Left lobe of liver (tissue), 2 donors: ENCODE measurements around the gene MT1HL1. TPM values are rescaled to one million over a fixed set of nuclear protein-coding genes. Genes with fewer than 3 reads are reported as not detected.

Experiments used
- ATAC-seq: fragments of 200-7000 bp; cut with Tn5 transposase; one replicate; pipeline ENCODE4 v1.9.1; 2020; ENCODE audit warnings: mild to moderate bottlenecking, moderate library complexity
- DNase-seq: peaks from one replicate; pipeline ENCODE4 v3.0.0-alpha.2; 2020; ENCODE audit warnings: low spot score
- total RNA-seq: library from RNA; stranded (reverse); gene quantifications from one replicate; pipeline ENCODE4 v1.2.1, GENCODE V29; 2021
- donor health status: DM: no; HTN: no; CAD: no; lungs with moderate emphysema.
- donor health status: DM: no; HTN: yes; CAD: no.

Gene MT1HL1
- total RNA-seq: not detected

DNA sequence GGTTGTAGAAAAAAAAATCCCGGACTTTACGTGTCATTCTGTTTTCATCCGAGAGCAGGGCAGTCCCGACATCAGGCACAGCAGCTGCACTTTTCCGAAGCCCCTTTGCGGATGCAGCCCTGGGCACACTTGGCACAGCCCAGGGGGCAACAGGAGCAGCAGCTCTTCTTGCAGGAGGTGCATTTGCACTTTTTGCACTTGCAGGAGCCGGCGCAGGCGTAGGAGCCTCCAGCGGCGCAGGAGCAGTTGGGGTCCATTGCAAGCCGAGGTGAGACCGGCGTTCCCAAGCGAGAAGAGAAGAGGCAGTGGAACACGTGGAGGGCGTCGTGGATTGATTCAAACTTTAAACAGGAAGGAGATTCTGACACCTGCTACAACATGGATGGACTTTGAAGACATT, at the start of gene MT1HL1:
Gene MT1HL1 (minus strand): TSS at position 326 of the 400 bp plus-strand sequence. CDS start 69 bp downstream, at position 257.
- ATAC-seq (no peak), DNase-seq (no peak)

DNA sequence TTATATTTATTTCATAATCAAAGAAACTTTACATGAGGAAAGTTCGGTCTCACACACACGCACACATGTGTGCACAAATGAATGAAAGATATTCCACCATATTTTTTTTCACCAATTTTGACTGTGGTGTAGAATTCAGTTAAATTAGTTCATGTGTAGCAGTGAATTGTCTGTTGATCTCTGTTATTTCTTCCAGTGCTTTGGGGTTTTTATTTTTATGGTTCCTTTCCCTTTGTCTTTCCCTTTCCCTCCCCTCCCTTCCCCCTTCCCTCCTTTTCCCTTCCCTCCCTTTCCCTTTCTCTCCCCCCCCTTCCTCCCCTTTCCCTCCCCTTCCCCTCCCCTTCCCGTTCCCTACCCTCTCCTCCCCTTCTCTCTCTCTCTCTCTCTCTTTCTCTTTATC, 46.7 kb upstream of the MT1HL1 start:
- no peak for ATAC-seq
- DNase-seq: no peak

DNA sequence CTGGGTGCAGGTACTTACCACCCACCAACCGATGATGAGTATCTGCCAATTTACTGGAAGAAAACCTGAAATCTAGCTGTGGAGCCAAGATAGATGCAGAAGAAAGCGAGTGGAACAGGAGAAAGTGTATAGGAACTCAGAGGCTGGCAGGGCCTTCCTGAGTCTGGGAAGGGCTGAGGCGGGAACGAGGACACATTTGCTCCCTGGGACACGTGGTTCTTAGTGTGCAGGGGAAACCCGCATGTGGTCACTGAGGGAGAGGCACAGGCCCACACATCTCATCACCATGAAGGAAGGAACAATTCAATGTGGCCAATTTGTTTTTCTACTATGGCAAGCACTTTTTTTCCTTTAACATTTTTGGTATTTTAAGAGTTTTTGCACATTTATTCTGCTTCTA, 45.9 kb upstream of the MT1HL1 start:
- ATAC-seq (no peak), DNase-seq (no peak)

DNA sequence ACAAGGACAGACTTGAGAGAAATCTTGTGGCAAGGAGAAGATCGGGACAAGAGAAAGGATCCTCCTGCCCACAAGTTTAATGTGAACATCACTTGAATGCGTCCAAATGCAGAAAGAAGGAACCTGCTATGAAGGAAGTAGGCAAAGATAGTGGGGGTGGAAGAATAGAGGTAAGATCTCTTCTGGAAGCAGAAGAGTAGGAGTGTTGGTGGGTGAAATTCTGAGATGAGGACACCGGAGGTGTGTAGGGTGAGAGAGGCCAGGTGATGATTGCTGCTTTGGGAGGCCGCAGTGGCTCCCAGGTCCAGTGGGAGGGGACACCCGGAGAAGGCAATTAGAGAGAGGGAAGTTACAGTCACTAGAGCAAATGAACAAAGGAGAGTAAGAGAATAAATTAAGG, 44.6 kb upstream of the MT1HL1 start:
- ATAC-seq (no peak), DNase-seq (no peak)

DNA sequence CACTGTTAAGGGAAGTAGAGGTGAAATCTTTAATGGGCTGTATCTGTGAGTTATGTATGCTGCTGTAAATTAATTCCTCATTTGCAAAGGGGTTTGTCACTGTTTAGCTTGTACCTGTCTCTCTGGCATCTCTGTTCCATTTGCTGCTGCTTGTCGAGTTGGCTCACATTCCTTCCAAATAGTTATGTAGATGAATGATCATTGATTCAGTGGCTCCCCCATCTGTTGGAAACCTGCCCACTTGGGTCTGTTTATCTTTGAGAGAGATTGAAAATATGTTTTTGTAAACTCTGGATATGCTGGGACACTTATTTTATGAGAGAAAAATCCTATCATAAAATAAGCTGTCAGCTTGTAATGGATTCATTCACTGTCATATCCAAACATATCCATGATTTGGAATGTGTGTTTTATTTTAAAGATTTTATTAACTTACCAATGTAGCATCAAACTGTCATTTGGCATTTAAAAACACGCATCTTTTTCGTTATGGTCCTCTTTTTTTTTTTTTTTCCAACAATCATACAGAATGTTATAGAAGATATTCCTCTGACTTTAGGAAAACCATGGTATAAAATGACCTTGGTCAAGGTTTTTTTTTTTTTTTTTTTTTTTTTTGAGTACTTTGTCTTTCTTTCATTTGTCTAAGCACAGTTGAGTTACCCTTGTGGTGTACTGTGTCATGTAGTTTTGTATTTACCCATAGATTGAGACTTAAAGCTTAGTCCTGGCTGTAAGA, 41.2 kb upstream of the MT1HL1 start:
- ATAC-seq (no peak), DNase-seq (no peak)

DNA sequence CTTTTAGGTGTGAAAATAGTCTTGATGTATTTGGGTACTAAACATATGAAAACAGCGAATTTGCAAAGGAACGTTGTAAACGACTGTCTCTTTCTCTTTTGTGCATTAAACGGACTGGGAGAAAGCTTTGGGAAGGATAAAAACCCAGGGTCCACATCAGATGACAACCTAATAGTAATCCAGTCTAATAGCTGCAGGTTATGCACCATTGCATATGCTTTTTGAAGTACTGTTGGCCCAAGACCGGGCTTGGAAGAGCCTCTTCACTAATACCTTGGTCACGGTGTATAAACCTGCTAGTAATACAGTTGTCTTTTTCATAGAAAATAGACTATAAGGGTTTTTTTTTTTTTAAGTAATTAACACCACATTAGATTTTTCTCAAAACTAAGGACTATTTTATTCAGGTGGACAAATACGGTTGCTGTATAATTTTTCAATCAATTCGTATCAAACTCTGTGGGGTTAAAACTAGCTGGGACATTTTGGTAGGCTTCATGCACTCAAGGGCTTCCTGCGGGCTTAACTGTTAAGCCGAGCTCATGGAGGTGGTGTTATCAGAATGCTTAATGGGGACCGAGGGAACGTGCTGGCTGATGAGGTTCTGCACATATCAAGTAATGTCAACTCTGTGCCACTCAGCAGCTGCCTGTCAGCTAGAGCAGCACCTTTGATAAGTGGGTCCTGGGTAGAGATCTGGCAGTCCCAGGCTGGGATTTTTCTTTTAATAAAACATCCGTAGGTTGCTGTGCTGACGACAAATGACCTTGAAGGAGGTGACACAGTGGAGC, 39.8 kb upstream of the MT1HL1 start:
- DNase-seq (no peak), ATAC-seq (no peak)

DNA sequence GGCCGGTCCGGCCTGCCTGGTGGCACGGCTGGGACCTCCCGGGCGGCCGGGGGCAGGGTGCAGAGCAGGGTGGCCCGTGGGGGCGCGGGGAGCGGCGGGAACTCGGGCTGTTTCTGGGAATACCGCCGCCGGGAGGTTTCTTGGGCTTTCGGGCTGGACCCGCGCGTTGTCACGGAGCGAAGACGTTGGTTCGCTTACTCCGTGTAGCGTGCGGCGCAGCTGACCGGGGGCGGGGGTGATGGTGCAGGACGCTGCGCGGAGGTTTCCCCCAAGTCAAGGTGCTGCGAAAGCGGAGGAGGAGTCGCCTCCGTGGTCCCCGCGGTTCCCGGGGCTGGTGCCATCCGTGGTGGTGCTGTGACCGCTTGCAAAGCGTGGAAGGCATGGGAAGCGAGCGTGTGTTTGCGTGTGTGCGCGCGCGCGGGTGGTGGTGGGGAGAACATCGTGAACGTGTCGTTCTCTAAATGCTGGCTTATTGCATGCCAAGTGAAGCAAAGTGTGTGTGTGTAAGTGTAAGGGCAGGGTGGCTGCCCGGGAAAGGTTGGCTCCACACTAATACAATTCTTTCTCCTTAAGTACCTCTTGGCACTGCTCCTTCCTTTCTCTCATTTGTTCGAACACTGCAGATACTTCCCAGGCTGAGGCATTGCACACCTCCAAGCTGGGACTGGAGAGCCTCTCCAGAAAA, 38.8 kb upstream of the MT1HL1 start:
- ATAC-seq (no peak), DNase-seq (no peak)

DNA sequence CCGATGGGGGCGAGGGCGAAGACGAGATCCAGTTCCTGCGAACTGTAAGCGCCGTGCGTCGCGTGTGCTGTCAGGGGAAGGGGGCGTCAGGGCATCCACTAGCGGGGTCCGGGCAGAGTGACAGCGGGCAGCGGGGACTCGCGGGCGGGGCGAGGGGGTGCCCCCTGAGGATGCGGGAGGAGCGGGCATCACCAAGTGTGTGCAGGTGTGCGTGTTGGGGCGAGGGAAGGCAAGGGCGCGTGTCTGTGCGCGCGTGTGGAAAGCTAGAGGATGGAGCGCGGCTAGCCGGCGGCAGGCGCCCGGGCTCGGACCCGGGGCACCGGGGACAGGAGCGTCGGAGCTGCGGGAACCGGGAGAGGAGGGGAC, 38.3 kb upstream of the MT1HL1 start:
- ATAC-seq: no peak
- DNase-seq: no peak

DNA sequence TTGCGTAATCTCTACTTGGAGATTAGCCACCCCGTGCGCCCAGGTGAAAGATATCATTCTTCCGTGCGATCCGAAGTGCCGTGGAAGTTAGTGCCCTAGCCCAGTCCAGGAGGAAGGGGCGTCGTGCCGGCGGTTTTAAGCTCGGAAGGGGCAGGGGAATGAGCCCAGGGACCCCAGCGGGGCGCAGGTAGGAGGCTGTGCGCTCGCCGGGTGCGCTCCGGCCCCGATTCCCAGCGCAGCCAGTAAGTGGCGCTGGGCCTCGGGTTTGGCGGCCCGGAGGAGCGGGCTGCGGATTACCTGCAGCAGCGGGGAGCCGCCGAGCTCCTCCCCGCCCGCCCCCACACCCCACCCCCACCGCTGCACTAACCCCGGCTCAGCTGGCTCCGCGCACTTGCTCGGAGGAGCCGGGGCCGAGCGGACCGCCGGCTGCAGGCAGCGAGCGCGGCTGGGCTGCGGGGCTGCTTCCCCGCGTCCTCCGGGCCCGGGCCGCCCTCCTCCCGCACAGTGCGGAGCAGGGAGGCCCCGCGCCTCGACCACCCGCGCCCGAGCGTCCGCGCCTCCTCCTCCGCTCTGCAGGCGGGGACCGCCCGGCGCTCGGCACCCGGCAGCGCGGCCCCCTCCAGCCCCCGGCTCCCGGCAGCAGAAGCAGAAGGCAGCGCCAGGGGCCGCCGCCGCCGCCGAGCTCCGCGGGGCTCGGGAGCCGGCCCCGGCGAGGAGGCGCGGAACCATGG, 37.7 kb upstream of the MT1HL1 start, which contains the start of gene RYR2:
Gene RYR2 (plus strand): TSS at position 390 of the 731 bp plus-strand sequence. CDS start 338 bp downstream, at position 728.
- no peak for DNase-seq
- ATAC-seq: no peak

DNA sequence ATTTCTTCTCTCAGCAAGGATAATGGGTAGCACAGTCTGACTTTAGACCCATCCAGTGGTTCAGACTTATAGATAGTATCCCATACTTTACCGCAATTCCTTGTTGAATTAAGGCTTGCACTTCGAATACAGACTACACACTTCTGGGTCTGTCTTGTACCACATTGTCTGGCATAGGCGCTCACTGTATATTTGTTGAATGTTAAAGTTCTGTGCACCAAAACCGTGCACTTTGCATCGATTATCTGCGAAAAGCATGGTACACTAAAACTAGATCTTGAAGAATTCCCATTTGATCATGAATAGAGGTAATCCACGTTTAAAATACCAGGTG, 37.2 kb upstream of the MT1HL1 start:
- ATAC-seq: no peak

DNA sequence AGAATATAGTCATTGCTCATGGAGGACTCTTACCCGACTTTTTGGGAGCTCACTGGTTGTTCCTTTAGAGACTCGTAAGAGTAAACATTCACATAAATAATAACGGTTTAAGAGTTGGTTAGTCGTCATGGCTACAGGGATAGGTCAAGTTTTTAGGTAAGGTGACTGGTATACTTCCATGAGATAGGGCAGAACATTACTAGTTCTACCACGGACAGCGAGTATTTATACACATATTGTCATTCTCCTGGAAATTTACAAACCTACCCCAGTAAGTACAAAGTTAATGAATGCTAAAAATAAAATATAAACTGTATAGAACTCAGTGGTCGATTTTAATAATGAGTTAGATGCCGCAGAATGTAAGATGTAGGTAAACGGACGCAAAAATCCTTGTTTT, 36.6 kb upstream of the MT1HL1 start:
- DNase-seq (no peak), ATAC-seq (no peak)

More for the DNA sequence above, 37.2 kb upstream of the MT1HL1 start:
- DNase-seq: no peak

DNA sequence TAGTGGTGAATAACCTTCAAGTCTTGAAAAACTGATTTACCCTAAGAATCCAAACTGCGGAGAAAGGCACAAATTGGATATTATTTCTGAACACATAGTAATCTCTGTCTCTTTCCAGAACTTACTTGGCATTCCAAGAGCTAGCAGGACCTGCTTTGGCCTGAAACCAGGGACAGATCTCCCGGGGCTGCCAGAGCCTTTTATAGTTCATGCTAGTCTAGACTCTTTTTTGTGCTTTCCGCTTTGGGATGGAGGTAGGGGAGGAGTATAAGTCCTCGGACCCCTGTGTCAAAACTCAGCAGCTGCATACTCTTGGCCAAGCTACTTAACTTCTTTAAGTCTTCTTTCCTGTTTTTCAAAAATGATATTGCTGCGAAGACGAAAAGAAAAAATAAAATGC, 34.0 kb upstream of the MT1HL1 start:
- DNase-seq: no peak
- no peak for ATAC-seq

DNA sequence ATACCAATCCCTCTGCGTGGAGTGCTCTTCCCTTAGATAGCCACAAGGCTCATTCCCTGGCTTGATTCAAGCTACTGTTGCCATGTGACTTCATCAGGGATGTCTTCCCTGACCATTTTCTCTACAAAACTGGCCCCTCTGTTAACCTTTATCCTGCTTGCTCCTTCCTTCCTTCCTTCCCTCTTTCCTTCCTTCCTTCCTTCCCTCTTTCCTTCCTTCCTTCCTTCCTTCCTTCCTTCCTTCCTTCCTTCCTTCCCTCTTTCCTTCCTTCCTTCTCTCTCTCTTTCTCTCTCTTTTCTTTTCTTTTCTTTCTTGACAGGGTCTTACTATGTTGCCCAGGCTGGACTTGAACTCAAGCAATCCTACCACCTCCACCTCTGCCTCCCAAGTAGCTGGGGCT, 31.5 kb upstream of the MT1HL1 start:
- DNase-seq (no peak), ATAC-seq (no peak)

DNA sequence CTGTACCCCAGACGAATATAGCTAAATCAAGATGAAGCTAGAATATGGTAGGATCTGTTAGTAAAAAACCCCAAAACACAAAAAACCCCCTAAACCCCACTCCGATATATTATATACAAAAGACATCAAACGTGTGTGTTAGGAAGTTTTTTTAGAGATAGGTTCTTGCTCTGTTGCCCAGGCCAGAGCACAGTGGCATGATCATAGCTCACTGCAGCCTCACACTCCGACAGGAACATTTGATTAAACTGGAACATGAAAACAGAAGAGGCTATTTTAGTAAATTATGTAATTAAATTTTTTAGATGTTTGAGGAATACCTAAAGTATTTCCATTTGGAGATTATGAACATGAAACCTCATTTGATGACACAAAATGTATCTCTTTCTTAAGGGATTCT, 29.6 kb upstream of the MT1HL1 start:
- no peak for ATAC-seq
- no peak for DNase-seq

DNA sequence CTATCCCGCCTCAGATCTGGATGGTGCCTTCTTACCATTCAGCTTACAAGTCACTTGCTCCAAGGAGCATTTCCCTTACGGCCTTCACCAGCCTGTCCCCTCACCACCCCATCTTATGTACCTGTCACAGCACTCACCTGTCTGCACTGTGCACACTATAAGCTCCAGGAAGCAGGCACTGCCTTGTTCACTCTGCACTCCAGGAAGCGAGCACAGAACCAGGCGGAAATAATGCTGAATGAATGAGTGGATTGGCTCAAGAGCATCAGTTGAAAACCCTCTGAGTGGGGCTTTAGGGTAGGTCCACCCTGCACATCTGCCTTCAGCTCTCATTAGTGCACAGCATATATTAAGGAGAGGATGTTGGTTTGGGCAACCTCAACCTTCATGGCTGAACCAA, 28.8 kb upstream of the MT1HL1 start:
- no peak for DNase-seq
- no peak for ATAC-seq

DNA sequence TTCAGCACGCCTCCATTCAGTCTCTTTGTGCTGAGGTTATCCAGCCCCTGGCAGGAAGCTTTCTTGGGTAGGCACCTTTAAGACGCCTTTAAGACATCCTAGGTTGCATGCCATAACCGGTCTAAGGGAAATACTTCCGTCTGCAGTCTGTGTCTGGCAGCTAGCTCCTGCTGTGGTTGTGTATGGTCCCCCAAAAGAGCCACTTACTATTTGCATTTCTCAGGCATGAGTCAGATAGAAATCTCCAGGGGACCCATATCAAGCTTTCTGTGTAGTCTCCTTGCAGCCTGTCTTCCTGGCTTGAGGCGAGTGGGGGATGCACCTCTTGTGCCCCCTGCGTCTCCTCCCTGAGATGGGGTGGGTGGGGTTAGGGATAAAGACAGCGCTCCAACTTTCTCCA, 27.8 kb upstream of the MT1HL1 start:
- DNase-seq (no peak), ATAC-seq (no peak)

DNA sequence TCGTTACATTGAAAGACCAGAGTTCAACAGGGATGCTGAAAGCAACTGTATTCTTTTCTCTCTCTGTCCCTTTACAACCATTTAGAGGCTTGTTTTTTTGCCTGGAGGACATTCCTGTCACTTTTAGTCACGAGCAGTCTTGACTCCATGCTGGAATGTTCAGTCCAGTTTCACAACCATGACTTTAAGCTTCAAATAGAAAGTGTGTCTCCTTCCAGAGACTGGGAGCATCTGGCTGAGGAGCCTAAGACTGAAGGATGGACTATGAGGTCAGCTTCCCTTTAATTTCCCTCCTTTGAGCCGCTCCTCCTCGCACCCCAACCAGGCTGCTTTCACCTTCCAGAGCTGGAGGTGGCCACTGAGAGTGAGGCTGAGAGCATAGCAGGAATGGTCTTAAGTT, 27.2 kb upstream of the MT1HL1 start:
- ATAC-seq: no peak
- no peak for DNase-seq

DNA sequence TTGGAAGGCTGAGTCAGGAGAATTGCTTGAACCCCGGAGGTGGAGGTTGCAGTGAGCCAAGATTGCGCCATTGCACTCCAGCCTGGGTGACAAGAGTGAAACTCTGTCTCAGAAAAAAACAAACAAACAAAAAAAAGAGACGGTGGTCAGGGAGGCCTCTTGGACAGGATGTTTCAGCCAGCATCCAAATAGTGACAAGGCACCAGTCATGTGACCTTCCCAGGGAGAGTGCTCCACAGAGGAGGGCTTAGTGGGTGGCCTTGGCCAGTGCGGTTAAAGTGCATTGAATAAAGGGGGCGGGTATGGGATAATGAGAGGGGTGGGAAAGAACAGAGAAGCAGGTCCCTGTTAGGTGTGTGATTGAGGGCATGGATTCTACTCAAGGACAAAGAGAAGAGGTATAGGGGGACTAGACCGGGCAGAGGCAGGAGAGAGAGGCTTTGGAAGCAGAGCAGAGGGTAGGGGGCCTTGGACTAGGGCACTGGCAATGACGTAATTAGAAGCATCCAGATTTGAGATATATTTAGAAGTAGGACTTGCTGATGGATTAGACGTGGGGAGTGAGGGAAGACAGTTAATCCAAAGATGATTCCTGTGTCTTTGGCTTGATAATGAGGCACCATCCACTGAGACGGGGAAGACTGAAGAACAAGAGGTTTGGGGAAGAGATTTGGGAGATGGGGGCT, 25.8 kb upstream of the MT1HL1 start:
- no peak for ATAC-seq
- no peak for DNase-seq

DNA sequence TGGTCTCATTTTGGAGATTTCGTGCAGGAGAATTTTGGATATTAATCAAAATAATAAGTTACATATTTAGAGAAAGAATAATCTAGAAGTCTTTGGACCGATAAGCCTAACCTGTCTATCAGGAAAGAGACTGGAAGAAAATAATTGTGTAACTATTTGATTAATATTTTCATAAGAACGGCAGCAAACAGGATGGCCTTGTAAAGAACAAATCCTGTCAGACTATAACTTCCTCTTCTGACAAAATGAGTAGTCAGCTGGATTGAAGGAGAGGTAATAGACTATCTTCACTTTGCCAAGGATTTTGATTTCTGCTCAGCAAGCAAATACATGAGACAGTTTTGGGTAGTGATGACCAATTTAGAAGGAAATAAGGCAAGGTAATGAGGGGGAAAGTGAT, 25.0 kb upstream of the MT1HL1 start:
- DNase-seq (no peak), ATAC-seq (no peak)

DNA sequence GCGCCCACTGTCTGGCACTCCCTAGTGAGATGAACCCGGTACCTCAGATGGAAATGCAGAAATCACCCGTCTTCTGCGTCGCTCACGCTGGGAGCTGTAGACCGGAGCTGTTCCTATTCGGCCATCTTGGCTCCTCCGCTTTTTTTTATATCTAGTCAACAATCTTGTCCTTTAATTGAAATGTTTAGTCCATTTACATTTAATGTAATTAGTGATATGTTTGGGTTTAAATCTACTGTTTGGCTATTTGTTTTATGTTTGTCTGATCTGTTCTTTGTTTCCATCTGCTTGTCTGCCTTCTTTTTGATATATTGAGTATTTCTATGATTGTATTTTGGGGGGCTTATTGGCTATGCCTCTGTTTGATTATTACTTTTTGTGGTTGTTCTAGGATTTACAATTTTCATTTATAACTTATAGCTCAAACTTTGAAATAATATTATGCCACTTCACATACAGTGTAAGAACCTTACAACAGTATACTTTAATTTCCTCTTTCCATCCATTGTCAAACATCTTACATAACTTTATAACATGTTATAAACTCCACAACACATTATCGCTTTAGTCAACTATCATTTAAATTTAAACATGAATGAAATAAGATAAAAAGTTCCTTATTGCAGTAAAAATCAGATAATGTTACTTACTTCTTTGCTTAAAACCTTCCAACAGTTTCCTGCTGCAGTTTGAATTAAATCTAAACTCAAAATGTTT, 21.3 kb upstream of the MT1HL1 start:
- no peak for ATAC-seq
- DNase-seq: no peak
